Right lobe of liver (tissue), 4 donors: ENCODE data around the gene IFFO2.

ENCODE experiments used
- CTCF ChIP-seq, 4 donors: fragments of 200-600 bp in 3 of 4; fragments of 450-650 bp in 1 of 4; IDR thresholded peaks; one replicate each; pipeline versions ENCODE4 v1.5.1 to v1.8.0; 2016 to 2022; ENCODE audit warnings: antibody characterized with exemption in 4 of 4, mild to moderate bottlenecking in 2 of 4
- POLR2A ChIP-seq: fragments of 450-650 bp; IDR thresholded peaks from one replicate; pipeline ENCODE4 v1.6.1; 2017; ENCODE audit warnings: antibody characterized with exemption, mild to moderate bottlenecking
- donor health status: DM: no; HTN: no; CAD: no.
- donor health status: DM: no; HTN: no; CAD: no.
- donor health status: DM: no; HTN: yes; CAD: no.

GRCh38 chr1:18962855-18963737, 6.6 kb upstream of the IFFO2 start:
- TF ChIP-seq POLR2A (no peak), CTCF (IDR thresholded peaks at IDR 0.05) (no peak)
